K562 (cell line): ENCODE results near the gene RPL9. TPM values are rescaled to one million over a fixed set of nuclear protein-coding genes. Genes with fewer than 3 reads are reported as not detected.

ENCODE experiments used
- CBX1 ChIP-seq: sonication (generic); IDR thresholded peaks from 2 replicates; pipeline ENCODE4 v1.6.1; 2016; ENCODE audit warnings: antibody characterized with exemption, low read depth, mild to moderate bottlenecking
- CREB3L1 ChIP-seq: fragments of 450-650 bp; IDR thresholded peaks from 2 replicates; pipeline ENCODE4 v1.6.1; 2014; ENCODE audit warnings: low read depth, mild to moderate bottlenecking, moderate library complexity, borderline replicate concordance
- ESRRA ChIP-seq: fragments of 450-650 bp; IDR thresholded peaks from 2 replicates; pipeline ENCODE4 v1.6.1; 2014; ENCODE audit warnings: low read depth, mild to moderate bottlenecking, moderate library complexity, borderline replicate concordance
- HCFC1 ChIP-seq: IDR thresholded peaks from 2 replicates; pipeline ENCODE4 v1.6.1; 2012; ENCODE audit warnings: low read depth, low read length, improper control_type of control experiment
- KAT8 ChIP-seq: fragments of 450-650 bp; IDR thresholded peaks from 2 replicates; pipeline ENCODE4 v1.6.1; 2016; ENCODE audit warnings: low read depth, mild to moderate bottlenecking
- KLF13 ChIP-seq: fragments of 450-650 bp; IDR thresholded peaks from 2 replicates; pipeline ENCODE4 v1.6.1; 2016; ENCODE audit warnings: missing genetic modification characterization, low read depth, mild to moderate bottlenecking, missing compliant biosample characterization, moderate library complexity, borderline replicate concordance
- SMARCA4 ChIP-seq: fragments of 450-650 bp; IDR thresholded peaks from 2 replicates; pipeline ENCODE4 v1.6.1; 2016
- TEAD1 ChIP-seq, 2 experiments: fragments of 450-650 bp in 1 of 2; sonication (generic) in 1 of 2; formaldehyde crosslinking; IDR thresholded peaks; 2 replicates each; pipeline versions ENCODE4 v1.4.0 to v1.8.0; 2020 to 2022; ENCODE audit warnings: mild to moderate bottlenecking in 2 of 2, missing genetic modification reagents in 1 of 2
- ZNF217 ChIP-seq: sonication (generic); formaldehyde crosslinking; IDR thresholded peaks from 2 replicates; pipeline ENCODE4 v1.8.0; 2022; ENCODE audit warnings: mild to moderate bottlenecking, missing genetic modification reagents
- ZNF395 ChIP-seq: fragments of 200-800 bp; sonication (Bioruptor generic); IDR thresholded peaks from 2 replicates; pipeline ENCODE4 v1.6.1; 2017; ENCODE audit warnings: missing genetic modification characterization, missing compliant biosample characterization
- polyA plus RNA-seq, 8 experiments: library from polyadenylated mRNA; depleted of rRNA in 4 of 8; stranded (reverse) in 5 of 8; unstranded in 3 of 8; fragments of >200 nt; fragmentation: Nextera tagmentation in 2 of 8; fragmentation: Illumina TruSeq in 1 of 8; extraction: Ambion mirVana in 2 of 8; extraction: Trizol in 1 of 8; gene quantifications; 2 replicates each; pipeline versions ENCODE4 v1.2.1 to v1.2.3, GENCODE V29; 2011 to 2014; ENCODE audit warnings: inconsistent platforms in 1 of 8, missing spikeins in 1 of 8
- total RNA-seq, 7 experiments: library from RNA; depleted of rRNA in 6 of 7; stranded (reverse); fragments of >200 nt in 6 of 7; fragmentation: Illumina TruSeq in 2 of 7; extraction: Trizol in 2 of 7; gene quantifications; 2 replicates each; pipeline versions ENCODE4 v1.2.1 to v1.2.3, GENCODE V29; 2011 to 2021; ENCODE audit warnings: low replicate concordance in 1 of 7
- TF ChIP-seq, protein P1 (sequence below): fragments of 450-650 bp; IDR thresholded peaks from 2 replicates; pipeline ENCODE4 v1.6.1; 2017; ENCODE audit warnings: mild to moderate bottlenecking, moderate library complexity

Gene RPL9
- total and polyA plus RNA-seq, 9 of the 15 experiments (the other 6 are each of a cell fraction or from before 2014, with no cell fraction given): 1,925 to 5,178 (median 3,033) TPM

DNA sequence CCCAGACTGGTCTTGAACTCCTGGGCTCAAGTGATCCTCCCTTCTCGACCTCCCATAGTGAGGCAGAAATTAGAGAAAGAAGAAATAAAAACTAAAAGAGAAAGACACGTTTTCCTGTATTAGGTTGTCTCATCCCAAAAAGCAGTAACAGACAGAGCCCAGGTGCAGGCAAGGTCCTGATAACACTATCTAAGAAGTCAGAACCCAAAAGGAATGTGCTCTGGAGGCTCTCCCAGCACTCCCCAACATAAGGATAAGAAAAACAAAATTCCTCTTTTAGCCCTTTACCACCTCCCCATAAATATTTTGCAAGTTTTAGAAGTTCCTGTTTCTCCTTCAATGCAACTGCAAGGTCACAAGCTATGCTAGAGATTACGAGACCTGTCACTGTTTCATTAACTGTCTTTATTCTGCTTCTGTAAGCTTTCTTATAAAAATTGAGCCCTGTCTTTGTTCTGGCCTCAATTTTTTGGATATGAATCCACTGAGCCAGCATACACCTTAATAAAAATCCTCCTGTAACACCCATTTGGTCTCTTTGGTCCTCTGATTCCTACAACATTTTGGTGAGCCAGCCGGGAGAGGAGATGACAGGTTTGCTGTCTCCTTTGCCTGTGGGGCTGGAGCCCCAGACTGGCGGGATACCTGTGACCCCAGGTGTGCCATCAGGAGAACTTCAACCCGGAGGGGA lies 26.0 kb upstream of the RPL9 start (continued):
- TF ChIP-seq ZNF217 (CRISPR knock-in tag) (no peak), CREB3L1 (no peak), HCFC1 (no peak), KLF13 (no peak), CBX1 (no peak), SMARCA4 (0 out of 2 replicates have a peak, but pooled peaks have one; percentile 18), TEAD1 (CRISPR knock-in tag; IDR thresholded peaks at IDR 0.05) (0 out of 4 replicates have a peak, but pooled peaks of 1 of the 2 experiments have one; percentile 46), ESRRA (peak; percentile 70), KAT8 (no peak), ZNF395 (CRISPR knock-in tag) (no peak)
- TF ChIP-seq, protein P1, sequence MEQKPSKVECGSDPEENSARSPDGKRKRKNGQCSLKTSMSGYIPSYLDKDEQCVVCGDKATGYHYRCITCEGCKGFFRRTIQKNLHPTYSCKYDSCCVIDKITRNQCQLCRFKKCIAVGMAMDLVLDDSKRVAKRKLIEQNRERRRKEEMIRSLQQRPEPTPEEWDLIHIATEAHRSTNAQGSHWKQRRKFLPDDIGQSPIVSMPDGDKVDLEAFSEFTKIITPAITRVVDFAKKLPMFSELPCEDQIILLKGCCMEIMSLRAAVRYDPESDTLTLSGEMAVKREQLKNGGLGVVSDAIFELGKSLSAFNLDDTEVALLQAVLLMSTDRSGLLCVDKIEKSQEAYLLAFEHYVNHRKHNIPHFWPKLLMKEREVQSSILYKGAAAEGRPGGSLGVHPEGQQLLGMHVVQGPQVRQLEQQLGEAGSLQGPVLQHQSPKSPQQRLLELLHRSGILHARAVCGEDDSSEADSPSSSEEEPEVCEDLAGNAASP: no peak
- TF ChIP-seq, all 486 proteins: peak for 18
